ENCODE measurements around the gene GAS6.

The GAS6 gene

DNA sequence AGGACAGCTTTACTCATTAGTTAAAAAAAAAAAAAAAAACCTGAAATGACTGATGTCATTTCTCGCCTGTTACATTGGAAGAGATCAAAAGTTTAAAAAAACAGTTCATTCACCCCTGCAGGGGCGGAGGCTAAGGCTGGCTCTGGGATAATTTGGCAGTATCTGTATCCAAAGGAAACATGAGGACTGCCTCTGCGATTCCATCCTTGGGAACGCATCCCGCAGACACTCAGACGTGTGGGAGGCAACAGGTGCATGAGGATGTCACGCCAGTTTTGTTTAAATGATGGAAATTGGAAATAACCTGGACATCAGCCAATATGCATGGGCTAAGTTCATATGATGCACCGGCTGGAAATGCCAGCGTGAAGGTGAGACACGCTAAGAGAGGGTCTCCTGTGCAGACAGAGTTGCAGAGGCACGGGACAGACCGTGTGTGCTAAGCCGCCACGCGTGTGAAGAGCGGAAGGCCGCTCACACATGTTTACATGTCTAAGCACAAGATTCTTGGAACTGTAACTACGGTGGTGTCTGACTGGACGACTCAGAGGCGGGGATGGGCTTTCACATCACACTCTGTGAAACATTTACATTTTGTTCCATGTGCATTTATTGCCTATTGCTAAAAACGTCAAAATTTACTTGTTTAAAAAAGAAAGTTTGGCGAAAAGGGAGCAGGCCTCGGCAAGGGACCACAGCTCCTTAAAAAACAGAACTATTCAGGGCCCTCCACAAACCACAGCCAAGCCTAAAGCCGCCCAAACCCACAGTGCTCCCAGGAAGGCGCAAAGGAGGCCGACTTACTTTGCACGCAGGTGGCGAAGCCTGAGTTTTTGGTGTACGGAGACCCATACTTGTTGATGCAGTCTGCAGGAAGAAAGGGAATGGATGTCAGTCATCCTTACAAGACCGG is 17.9 kb downstream of the GAS6 start:
- Histone ChIP-seq H4K20me1 (ENCODE audit: insufficient read depth, low read length) (no peaks in the 10 kb centered on the region), H3K4me2 (ENCODE audit: low read length) (no peak overlapping the region)
- TF ChIP-seq, protein P1, sequence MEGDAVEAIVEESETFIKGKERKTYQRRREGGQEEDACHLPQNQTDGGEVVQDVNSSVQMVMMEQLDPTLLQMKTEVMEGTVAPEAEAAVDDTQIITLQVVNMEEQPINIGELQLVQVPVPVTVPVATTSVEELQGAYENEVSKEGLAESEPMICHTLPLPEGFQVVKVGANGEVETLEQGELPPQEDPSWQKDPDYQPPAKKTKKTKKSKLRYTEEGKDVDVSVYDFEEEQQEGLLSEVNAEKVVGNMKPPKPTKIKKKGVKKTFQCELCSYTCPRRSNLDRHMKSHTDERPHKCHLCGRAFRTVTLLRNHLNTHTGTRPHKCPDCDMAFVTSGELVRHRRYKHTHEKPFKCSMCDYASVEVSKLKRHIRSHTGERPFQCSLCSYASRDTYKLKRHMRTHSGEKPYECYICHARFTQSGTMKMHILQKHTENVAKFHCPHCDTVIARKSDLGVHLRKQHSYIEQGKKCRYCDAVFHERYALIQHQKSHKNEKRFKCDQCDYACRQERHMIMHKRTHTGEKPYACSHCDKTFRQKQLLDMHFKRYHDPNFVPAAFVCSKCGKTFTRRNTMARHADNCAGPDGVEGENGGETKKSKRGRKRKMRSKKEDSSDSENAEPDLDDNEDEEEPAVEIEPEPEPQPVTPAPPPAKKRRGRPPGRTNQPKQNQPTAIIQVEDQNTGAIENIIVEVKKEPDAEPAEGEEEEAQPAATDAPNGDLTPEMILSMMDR (IDR thresholded peaks at IDR 0.05; ENCODE audit: low read depth, low read length) = no peak
- no peak for TF ChIP-seq EZH2phosphoT487 (IDR thresholded peaks at IDR 0.05; ENCODE audit: low read depth)

GRCh38 chr13:113845055-113845454 is 18.8 kb downstream of the GAS6 start:
- no peaks in the 10 kb centered on the region for H3K36me3 ChIP-seq (replicated peaks; ENCODE audit: low read depth, low read length)
- H3K27ac ChIP-seq (ENCODE audit: low read length) = no peak overlapping the region
- no peak overlapping the region for H3K4me3 ChIP-seq (ENCODE audit: low read length)

More for the DNA sequence above, 17.9 kb downstream of the GAS6 start:
- Histone ChIP-seq H2AFZ (ENCODE audit: low read depth, low read length) (no peak overlapping the region), H3K9ac (ENCODE audit: low read length) (no peak overlapping the region), H3K4me1 (ENCODE audit: low read length) (no peaks in the 10 kb centered on the region), H3K79me2 (ENCODE audit: low read length) (no peaks in the 10 kb centered on the region), H3K4me3 (ENCODE audit: low read length) (no peak overlapping the region), H3K9me3 (ENCODE audit: insufficient read depth, low read length) (no peaks in the 10 kb centered on the region), H3K36me3 (replicated peaks; ENCODE audit: low read depth, low read length) (no peaks in the 10 kb centered on the region), H3K27ac (ENCODE audit: low read length) (no peak overlapping the region), H3K27me3 (ENCODE audit: low read depth, low read length) (peaks cover 12% of the 10 kb centered on the region; the same call in 1 of the 2 replicates)

DNA sequence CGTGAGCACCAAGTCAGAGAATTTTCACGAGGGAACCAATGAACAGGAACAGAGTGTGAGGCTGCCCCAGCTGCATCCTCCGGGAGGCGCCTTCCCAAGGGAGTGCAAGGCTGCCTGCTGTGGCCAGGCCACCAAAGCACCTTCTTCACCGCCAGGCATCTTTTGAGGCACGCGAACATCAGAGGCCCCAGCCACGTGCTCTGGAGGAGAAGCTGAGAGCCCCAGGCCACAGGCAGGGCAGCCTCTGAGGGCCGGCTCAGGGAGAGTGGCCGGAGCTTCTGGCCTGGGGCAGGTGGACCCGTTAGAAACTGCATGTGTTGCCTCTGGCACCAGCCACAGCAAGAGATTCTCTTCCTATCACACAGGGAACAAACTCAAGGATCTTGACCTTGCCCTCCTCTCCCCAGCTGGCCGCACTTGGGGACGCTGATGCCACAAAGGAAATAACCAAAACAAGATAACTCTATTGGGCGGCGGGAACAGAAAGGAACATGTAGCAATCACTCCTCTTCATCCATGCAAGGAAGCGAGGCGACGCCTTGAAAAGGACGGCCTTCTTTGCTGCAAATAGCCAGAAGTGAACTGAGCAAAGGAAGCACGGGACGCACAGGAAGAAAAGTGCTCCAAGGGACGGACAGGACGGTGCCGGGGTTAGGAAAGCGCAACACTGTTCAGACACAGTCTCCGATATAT is 19.9 kb downstream of the GAS6 start:
- Histone ChIP-seq H3K27ac (ENCODE audit: low read length) (no peak overlapping the region), H3K9me3 (ENCODE audit: insufficient read depth, low read length) (no peaks in the 10 kb centered on the region), H4K20me1 (ENCODE audit: insufficient read depth, low read length) (no peaks in the 10 kb centered on the region), H3K4me3 (ENCODE audit: low read length) (no peak overlapping the region), H3K4me1 (ENCODE audit: low read length) (no peaks in the 10 kb centered on the region), H3K4me2 (ENCODE audit: low read length) (no peak overlapping the region), H3K36me3 (replicated peaks; ENCODE audit: low read depth, low read length) (no peaks in the 10 kb centered on the region), H3K9ac (ENCODE audit: low read length) (no peak overlapping the region), H3K27me3 (ENCODE audit: low read depth, low read length) (0 out of 2 replicates have a peak, but pooled peaks cover under 1% of the 10 kb centered on the region), H2AFZ (ENCODE audit: low read depth, low read length) (no peak overlapping the region), H3K79me2 (ENCODE audit: low read length) (no peaks in the 10 kb centered on the region)
- TF ChIP-seq, protein P1 (IDR thresholded peaks at IDR 0.05; ENCODE audit: low read depth, low read length) = no peak
- no peak for TF ChIP-seq EZH2phosphoT487 (IDR thresholded peaks at IDR 0.05; ENCODE audit: low read depth)

More at GRCh38 chr13:113845055-113845454, 18.8 kb downstream of the GAS6 start:
- no peak overlapping the region for H3K9ac ChIP-seq (ENCODE audit: low read length)
- no peak overlapping the region for H3K4me2 ChIP-seq (ENCODE audit: low read length)
- TF ChIP-seq, protein P1 (IDR thresholded peaks at IDR 0.05; ENCODE audit: low read depth, low read length) = no peak
- TF ChIP-seq EZH2phosphoT487 (IDR thresholded peaks at IDR 0.05; ENCODE audit: low read depth) = no peak
- no peaks in the 10 kb centered on the region for H3K4me1 ChIP-seq (ENCODE audit: low read length)
- H4K20me1 ChIP-seq (ENCODE audit: insufficient read depth, low read length) = no peaks in the 10 kb centered on the region
- H2AFZ ChIP-seq (ENCODE audit: low read depth, low read length) = no peak overlapping the region
- H3K79me2 ChIP-seq (ENCODE audit: low read length) = no peaks in the 10 kb centered on the region
- no peaks in the 10 kb centered on the region for H3K9me3 ChIP-seq (ENCODE audit: insufficient read depth, low read length)
- peaks cover 10% of the 10 kb centered on the region; the same call in 1 of the 2 replicates for H3K27me3 ChIP-seq (ENCODE audit: low read depth, low read length)

- Histone ChIP-seq H4K20me1 (ENCODE audit: insufficient read depth, low read length) (no peaks in the 10 kb centered on the region), H3K27ac (ENCODE audit: low read length) (no peak overlapping the region), H3K4me3 (ENCODE audit: low read length) (no peak overlapping the region), H3K27me3 (ENCODE audit: low read depth, low read length) (no peaks in the 10 kb centered on the region), H3K9me3 (ENCODE audit: insufficient read depth, low read length) (no peaks in the 10 kb centered on the region), H3K36me3 (replicated peaks; ENCODE audit: low read depth, low read length) (no peaks in the 10 kb centered on the region), H2AFZ (ENCODE audit: low read depth, low read length) (no peak overlapping the region), H3K4me2 (ENCODE audit: low read length) (no peak overlapping the region), H3K79me2 (ENCODE audit: low read length) (no peaks in the 10 kb centered on the region), H3K4me1 (ENCODE audit: low read length) (no peaks in the 10 kb centered on the region), H3K9ac (ENCODE audit: low read length) (no peak overlapping the region)
- TF ChIP-seq EZH2phosphoT487 (IDR thresholded peaks at IDR 0.05; ENCODE audit: low read depth) = no peak
- TF ChIP-seq, protein P1 (IDR thresholded peaks at IDR 0.05; ENCODE audit: low read depth, low read length) = no peak
Measured at GRCh38 chr13:113843063-113843654, 20.7 kb downstream of the GAS6 start.

Measured in OCI-LY3 (cell line).